SHP77 (cell line): ENCODE results near the gene C1QA.

Experiments
- DNase-seq, 2 experiments: peaks; one replicate each; lab custom pipeline; 2025; lab: John Stamatoyannopoulos, UW

Gene C1QA, protein sequence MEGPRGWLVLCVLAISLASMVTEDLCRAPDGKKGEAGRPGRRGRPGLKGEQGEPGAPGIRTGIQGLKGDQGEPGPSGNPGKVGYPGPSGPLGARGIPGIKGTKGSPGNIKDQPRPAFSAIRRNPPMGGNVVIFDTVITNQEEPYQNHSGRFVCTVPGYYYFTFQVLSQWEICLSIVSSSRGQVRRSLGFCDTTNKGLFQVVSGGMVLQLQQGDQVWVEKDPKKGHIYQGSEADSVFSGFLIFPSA

DNA sequence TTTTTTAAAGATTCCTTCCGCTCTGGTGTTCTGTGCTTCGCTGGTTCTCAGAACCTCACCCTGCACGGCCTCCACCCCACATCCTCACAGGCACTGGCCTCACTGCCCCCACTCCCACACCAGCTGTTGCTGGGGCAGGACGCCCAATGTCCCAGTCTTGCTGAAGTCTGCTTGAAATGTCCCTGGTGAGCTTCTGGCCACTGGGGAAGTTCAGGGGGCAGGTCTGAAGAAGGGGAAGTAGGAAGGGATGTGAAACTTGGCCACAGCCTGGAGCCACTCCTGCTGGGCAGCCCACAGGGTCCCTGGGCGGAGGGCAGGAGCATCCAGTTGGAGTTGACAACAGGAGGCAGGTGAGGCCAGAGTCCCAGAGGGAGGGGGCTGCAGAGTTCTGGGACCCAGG, at the start of gene C1QA:
TSS of gene C1QA (plus strand) at position 276 of the 400 bp plus-strand sequence. CDS start 989 bp downstream, outside the sequence.
- no peak for DNase-seq

DNA sequence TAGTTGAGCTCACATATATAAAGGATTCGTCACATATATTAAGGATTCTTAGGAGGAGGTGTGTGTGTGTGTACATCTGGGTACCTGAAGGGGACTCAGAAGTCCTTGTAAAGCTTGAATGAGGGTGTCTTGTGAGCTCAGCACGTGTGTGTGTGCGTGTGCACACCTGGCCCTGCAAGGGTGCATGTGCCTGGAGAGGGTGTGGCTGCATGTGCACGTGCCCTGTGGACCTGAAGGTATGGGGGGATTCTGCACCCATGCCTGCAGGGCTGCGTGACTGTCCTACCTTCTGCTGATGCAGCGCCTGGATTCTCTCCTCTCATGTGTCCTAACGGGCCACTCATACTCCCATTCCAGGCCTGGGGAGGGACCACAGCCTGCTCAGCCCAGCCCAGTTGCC, 49.2 kb upstream of the C1QA start:
- DNase-seq, result no peak

DNA sequence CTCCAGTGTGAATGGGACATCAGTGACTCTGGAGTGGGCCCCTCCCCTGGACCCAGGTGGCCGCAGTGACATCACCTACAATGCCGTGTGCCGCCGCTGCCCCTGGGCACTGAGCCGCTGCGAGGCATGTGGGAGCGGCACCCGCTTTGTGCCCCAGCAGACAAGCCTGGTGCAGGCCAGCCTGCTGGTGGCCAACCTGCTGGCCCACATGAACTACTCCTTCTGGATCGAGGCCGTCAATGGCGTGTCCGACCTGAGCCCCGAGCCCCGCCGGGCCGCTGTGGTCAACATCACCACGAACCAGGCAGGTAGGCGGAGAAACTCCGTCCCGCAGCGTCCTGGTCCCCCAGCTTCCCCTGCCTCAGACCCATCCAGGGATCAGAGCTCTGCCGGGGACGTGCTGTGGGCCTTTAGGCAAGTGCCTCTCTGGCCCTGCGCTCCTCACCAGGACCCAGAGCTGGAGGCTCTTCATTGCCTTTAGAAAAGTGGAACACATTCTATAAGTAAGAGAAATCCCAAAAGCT, 47.5 kb upstream of the C1QA start:
- no peak for DNase-seq

DNA sequence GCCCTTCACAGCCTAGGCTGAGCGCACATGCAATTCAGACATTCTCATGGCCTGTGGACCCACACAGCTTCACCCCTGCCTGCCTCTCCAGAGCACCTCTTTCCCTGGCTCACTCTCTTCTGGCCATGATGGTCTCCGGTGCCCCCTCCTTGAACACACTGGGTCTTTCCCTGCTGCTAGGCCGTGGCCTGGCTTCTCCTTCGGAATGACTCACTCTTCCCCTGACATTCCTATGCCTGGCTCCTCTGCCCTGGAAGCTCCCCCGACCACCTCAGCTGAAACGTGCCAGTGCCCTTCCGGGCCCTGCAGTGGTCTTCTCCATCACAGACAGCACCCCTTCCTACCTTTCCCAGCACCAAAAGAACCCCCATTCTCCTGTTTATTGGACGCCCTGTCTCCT, 44.9 kb upstream of the C1QA start:
- DNase-seq, result no peak

DNA sequence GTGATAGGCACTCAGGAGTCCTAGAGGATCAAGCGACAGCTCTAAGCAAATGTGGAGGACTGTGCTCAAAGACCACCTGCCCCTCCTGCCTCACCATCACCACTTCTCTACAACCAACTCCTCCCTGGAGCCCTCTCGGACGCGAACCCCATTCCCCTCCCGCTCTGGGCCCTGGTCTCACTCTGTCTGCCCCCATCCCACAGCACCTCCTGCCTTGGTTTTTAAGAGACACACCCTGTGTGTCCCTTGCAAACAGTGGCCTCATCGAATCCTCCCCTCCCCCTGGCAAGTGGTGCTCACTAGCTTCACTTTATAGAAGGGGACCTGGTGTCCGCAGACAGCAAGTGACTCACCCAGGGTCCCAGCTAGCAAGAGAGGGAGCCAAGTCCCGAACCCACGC, 44.4 kb upstream of the C1QA start:
- no peak for DNase-seq

DNA sequence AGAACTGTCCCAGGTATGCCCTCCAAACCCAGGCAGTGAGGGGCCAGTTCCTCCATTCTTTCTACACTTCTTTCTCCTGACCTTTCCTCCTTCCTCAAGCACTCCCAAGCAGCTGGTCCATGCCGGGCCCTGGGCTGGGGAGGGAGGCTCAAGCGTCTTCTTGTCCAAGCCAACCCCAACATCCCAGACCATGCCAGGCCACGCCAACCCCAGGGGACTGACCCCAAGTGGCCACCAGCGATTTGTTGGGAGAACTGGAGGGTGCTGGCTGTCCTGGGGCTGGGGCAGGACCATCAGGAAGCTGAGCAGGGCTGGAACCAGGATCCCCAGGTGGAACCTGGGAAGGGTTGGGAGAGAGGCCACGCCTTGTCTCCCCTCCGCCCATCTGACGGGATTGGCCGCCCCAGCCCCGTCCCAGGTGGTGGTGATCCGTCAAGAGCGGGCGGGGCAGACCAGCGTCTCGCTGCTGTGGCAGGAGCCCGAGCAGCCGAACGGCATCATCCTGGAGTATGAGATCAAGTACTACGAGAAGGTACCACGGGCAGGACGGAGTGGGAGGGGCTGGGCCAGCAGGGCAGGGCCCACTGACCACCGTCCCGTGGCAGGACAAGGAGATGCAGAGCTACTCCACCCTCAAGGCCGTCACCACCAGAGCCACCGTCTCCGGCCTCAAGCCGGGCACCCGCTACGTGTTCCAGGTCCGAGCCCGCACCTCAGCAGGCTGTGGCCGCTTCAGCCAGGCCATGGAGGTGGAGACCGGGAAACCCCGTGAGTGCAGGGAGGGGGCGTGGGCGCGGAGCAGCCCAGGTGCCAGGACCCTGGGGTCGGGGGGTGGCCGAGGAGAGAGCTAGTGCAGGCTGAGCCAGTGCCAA, 43.3 kb upstream of the C1QA start:
- DNase-seq, result no peak

DNA sequence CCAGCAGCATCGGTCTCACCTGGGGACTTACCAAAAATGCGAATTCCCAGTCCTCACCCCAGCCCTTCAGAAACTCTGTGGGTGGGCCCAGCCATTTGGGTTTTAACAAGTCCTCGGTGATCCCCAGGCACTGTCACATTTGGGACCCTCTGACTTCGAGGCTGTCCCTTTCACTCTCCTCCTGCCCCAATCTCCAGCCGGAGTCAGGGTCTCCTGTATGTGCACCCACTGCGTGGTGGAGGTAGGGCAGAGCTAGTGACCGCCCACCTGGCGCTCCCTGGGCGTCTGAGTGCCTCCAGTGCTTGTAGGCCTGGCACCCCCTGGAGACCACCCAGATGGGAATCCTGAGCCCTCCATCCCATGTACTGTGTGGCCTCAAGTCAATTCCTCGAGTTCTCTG, 42.0 kb upstream of the C1QA start:
- no peak for DNase-seq

DNA sequence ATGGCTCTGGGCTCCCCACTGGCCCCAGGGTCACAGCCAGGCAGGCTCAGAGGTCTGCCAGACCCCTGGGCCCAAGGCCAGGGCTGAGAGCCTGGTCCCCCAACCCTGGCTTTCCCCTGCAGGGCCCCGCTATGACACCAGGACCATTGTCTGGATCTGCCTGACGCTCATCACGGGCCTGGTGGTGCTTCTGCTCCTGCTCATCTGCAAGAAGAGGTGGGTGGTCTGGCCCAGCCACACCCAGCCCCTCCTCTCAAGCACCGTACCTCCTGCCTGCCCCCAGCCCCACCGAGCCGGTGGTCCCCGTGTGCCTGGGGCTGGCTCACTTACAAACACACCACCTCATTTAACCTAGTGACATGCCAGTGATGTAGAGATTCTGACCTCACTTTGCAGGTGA, 41.3 kb upstream of the C1QA start:
- DNase-seq, result no peak

DNA sequence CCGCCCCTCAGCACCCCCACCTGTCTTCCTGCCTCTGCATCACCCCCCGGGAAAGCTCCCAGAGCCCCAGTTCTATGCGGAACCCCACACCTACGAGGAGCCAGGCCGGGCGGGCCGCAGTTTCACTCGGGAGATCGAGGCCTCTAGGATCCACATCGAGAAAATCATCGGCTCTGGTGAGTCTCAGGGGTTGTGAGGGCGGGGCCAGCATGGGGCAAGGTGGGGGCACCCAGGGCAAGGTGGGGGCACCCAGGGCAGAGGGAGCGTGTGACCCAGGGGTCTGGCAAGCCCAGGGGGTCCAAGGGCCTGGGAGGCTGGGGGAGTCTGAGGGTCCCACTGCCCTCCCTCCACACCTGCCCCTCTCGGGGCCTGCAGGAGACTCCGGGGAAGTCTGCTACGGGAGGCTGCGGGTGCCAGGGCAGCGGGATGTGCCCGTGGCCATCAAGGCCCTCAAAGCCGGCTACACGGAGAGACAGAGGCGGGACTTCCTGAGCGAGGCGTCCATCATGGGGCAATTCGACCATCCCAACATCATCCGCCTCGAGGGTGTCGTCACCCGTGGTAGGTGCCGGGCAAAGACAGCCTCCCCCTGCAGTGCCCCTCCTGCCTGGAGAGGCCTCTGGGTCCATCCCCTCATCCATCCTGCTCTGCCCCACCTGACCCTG, 39.0 kb upstream of the C1QA start:
- no peak for DNase-seq

DNA sequence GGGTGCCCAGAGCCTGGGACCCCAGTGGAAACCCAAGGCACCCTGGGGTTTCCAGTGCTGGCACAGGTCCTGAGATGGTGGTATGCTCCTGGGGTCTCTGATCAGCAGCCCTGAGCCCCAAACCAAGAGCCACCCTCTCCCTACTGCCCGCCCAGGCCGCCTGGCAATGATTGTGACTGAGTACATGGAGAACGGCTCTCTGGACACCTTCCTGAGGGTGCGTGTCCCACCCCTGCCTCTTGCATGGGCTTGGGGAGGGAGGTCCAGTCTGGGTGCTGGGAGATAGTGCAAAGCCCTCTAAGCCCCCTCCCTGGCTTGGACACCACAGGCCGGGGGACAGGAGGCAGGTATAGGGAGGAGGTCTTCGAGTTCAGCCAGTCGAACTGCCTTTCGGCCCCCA, 38.4 kb upstream of the C1QA start:
- DNase-seq, result no peak

DNA sequence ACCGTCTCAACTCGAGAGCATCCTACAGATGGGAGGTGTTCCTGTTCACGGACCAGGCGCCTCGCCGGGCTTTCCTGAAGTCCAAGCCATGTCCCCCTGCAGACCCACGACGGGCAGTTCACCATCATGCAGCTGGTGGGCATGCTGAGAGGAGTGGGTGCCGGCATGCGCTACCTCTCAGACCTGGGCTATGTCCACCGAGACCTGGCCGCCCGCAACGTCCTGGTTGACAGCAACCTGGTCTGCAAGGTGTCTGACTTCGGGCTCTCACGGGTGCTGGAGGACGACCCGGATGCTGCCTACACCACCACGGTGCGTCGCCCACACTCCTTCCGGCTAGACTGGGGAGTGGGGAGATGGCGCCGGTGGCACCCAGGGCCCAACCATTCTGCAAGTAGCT, 37.7 kb upstream of the C1QA start:
- DNase-seq, result no peak

DNA sequence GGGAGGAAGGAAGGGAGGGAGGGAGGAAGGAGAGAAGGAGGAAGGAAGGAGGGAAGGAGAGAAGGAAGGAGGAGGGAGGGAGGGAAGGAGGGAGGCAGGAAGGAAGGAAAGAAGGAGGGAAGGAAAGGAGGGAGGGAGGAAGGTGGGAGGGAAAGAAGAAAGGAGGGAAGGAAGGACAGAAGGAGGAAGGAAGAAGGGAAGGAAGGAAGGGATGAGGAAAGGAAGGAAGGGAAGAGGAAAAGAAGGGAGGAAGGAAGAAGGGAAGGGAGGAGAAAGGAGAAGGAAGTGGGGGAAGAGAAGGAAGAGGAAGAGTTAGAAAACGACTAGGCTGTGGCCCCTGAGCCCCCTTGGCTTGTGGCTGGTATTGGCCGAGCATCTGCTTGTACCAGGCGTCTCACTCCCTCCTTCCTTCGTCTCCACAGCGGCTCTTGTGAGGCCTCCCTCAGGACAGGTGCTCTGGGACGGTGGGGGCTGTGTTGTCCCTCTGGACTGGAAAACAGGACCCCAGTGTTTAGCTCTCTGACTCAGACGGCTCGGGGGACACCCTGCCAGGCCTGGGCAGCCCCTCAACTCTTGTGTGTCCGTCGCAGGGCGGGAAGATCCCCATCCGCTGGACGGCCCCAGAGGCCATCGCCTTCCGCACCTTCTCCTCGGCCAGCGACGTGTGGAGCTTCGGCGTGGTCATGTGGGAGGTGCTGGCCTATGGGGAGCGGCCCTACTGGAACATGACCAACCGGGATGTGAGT, 36.2 kb upstream of the C1QA start:
- no peak for DNase-seq

DNA sequence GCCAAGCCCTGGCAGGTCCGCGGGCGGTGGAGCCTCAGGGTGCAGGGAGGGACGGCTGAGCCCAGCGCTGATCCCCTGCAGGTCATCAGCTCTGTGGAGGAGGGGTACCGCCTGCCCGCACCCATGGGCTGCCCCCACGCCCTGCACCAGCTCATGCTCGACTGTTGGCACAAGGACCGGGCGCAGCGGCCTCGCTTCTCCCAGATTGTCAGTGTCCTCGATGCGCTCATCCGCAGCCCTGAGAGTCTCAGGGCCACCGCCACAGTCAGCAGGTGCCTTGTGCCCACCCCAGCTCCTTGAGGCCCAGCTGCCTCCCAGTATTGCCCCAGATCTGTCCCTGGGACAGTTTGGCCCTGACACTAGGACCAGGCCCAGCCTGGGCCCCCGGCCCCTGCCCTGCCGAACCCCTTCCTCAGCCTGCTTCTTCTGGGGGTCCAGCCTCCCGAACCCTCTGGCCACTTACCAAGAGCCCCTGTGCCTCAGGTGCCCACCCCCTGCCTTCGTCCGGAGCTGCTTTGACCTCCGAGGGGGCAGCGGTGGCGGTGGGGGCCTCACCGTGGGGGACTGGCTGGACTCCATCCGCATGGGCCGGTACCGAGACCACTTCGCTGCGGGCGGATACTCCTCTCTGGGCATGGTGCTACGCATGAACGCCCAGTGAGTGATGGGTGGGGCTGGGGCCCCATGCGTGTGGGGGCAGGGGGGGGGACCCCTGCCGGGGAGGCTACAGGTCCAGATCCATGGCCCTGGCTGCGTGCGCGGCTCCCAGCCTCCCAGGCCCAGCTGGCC, 35.4 kb upstream of the C1QA start:
- DNase-seq, result no peak

DNA sequence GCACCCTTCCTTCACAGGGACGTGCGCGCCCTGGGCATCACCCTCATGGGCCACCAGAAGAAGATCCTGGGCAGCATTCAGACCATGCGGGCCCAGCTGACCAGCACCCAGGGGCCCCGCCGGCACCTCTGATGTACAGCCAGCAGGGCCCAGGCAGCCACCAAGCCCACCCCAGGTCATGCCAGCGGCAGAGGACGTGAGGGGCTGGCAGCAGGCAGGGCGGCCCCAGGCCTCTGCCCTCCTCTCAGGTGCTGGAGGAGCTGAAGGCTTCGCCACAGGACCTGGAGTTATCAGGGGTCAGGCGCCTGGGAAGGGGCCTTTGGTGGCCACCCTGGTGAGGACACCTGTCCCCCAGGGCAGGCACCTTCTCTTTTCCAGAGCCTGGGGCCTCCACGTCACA, 34.8 kb upstream of the C1QA start:
- no peak for DNase-seq

DNA sequence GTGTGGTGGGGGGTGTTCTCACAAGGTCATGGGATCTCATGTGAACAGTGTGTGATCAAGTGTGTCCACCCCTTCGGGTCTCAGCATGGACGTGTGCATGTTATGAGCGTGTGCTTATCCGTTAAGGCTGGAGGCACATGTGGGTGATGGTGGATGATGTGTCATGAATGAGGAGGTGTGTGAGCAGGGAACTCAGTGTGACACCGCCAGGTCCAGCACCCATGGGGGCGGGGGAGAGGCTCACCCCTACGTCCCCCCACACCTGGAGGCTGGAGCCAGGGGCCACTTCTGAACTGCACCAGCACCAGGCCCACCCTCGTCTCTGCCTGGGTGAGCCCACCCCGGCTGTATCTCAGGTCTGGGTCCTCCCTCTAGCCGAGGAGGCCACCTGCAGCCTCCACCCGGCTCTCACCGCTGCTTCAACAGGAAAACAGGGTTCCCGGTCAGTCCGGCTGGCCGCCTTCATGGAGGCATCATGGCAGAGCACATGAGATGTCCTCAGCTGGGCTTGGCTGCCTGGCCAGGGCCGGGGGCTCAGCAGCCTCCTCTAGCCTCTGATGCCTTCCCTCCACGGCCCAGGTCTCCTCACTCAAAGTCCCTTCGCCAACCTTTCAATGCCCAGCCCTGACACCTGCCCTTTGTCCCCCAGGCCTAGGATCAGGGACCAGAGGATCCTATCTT, 34.2 kb upstream of the C1QA start:
- no peak for DNase-seq

DNA sequence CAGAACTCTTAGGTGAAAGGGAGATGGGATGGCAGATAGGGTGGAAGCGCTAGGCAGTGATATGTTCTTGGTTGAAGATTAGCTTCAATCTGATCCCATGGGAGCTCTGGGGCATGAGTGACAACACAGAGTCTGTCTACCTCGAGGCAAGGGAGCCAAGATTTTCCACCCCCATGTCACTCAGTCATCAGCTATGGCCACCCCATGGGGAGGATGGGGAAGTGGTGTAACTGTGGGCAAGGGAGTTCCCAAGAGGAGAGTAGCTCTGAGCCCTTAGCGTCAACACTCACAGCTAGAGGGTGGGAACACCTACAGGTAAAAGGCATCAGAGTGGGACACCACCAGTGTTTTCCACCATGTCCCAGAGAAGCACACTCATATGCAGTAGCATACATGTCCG, 30.3 kb upstream of the C1QA start:
- DNase-seq, result no peak

DNA sequence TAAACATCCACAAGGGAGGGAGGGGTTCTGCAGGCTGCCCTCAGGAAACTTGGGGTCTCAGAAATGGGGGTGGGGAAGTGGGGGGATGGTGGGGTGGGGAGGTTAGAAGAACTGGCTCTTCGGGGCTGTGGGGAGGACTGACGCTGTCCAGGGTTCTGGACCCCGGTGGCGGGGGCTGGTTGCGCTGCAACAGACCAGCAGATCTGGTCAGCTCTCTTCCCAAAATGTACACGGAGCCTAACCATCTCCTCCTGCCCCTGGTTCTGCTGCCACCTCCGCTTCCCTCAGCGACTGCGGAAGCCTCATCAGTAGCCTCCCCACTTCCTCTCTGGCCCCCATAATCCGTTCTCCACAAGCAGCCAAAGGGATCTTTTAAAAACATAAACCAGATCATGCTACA, 29.3 kb upstream of the C1QA start:
- DNase-seq, result no peak

DNA sequence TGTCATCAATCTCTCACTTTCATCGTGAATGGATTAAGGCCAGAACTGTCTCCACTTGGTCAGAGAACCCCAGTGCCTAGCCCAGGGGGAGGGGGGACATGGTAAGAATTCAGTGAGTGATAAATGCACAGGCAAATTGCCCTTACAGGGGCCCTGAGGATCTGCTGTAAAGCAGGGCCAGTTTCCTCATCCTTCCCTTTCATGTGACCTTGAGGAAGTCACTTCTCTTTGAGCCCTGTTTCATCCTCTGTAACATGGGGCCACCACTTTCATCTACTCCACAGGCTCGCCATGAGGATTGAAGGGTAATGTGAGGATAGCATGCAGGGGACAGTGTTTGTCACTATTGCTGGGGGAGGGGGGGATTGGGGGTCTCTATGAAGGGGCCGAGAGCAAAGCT, 28.1 kb upstream of the C1QA start:
- no peak for DNase-seq

DNA sequence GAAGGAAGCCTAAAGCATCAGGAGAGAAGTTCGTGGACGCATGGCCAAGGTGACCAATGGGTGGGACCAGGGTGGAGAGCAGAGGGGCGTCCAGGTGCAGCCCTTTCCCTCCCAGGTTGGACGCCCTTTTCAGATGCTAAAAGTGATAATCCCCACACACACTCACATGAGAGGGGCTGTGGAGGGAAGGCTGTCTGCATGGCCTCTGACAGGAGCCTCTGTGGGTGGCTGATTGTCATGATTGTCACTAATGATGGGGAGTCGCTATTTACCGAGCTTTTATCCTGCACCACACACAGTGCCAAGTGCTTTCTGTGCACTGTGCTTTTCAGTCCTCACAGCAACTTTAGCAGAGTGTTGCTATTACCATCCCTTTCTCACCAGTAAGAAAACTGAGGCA, 27.1 kb upstream of the C1QA start:
- no peak for DNase-seq

DNA sequence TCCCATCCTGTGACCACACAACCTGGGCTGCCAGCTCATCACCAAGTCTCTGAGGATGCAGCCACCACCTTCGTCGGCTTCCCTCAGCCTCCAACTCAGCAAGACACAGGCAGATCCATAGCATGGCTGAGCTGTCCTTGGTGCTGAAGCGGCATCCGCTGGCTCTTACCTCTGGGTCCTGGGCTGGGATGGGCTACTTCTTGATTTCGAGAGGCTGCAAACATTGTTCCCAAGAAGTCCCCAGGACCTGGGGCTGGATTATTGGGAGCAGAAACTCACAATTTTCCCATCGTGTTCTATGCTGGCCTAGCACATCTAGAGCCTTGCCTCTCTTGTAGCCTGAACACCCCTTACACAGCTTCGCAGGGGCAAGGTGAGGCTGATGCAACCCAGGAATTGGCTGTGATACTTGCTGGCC, 24.9 kb upstream of the C1QA start:
- DNase-seq, result no peak
